A549 (cell line): ENCODE data around the gene NAGPA.

Experiments used
- CEBPB ChIP-seq, 2 experiments: fragments of >200 bp in 1 of 2; sonication (Bioruptor Twin) in 1 of 2; formaldehyde crosslinking in 1 of 2; IDR thresholded peaks; 2 replicates each; pipeline ENCODE4 v1.6.1; 2012 to 2016
- CHD2 ChIP-seq: fragments of 150-350 bp; IDR thresholded peaks from 2 replicates; pipeline ENCODE4 v1.6.1; 2014; ENCODE audit warnings: low read length; ENCODE audit not compliant: partially characterized antibody
- NFE2L2 ChIP-seq: fragments of 150-350 bp; conservative IDR thresholded peaks from 2 replicates; pipeline ENCODE4 v1.6.1; 2014; ENCODE audit warnings: low read length
- RNF2 ChIP-seq: fragments of 200-600 bp; sonication (generic); IDR thresholded peaks from 2 replicates; pipeline ENCODE4 v1.6.1; 2016; ENCODE audit warnings: low read depth, mild to moderate bottlenecking, antibody characterized with exemption, moderate library complexity, borderline replicate concordance
- SREBF2 ChIP-seq: fragments of 450-650 bp; IDR thresholded peaks from 2 replicates; pipeline ENCODE4 v1.6.1; 2014; ENCODE audit warnings: mild to moderate bottlenecking, moderate library complexity
- ZFP36 ChIP-seq: fragments of 450-650 bp; IDR thresholded peaks from 2 replicates; pipeline ENCODE4 v1.6.1; 2014; ENCODE audit warnings: borderline replicate concordance; ENCODE audit not compliant: partially characterized antibody
- ZNF302 ChIP-seq: fragments of 250-450 bp; sonication (Bioruptor Pico); IDR thresholded peaks from 2 replicates; pipeline ENCODE4 v1.9.0; 2021; ENCODE audit warnings: inconsistent platforms, mild to moderate bottlenecking, moderate library complexity
- TF ChIP-seq, protein P1 (sequence below): fragments of >200 bp; sonication (Bioruptor Twin); formaldehyde crosslinking; IDR thresholded peaks from 3 replicates; pipeline ENCODE4 v1.5.1; 2016
- TF ChIP-seq, protein P2 (sequence below): fragments of 200-600 bp; sonication (generic); IDR thresholded peaks from 2 replicates; pipeline ENCODE4 v1.6.1; 2016; ENCODE audit warnings: antibody characterized with exemption, mild to moderate bottlenecking, moderate library complexity
- TF ChIP-seq, protein P3 (sequence below): IDR thresholded peaks from 2 replicates; pipeline ENCODE4 v1.6.1; 2012

DNA sequence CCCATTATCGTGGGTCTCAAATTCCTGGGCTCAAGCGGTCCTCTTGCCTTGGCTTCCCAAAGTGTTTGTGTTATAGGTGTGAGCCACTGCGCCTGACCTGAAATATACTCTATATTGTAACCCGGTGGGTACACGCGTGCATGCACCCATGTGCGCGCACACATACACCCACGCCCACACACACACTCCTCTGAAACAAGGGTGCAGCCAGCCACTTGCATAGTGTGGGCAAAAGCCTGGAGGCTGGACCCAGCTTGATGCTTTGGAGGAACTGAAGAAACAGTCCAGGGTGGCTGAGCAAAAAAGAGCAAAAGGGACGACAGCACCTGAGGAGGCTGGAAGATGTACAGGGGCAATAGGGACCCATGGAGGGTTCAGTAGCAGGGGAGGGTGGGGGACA is 29.9 kb downstream of the NAGPA start:
- TF ChIP-seq, protein P1, sequence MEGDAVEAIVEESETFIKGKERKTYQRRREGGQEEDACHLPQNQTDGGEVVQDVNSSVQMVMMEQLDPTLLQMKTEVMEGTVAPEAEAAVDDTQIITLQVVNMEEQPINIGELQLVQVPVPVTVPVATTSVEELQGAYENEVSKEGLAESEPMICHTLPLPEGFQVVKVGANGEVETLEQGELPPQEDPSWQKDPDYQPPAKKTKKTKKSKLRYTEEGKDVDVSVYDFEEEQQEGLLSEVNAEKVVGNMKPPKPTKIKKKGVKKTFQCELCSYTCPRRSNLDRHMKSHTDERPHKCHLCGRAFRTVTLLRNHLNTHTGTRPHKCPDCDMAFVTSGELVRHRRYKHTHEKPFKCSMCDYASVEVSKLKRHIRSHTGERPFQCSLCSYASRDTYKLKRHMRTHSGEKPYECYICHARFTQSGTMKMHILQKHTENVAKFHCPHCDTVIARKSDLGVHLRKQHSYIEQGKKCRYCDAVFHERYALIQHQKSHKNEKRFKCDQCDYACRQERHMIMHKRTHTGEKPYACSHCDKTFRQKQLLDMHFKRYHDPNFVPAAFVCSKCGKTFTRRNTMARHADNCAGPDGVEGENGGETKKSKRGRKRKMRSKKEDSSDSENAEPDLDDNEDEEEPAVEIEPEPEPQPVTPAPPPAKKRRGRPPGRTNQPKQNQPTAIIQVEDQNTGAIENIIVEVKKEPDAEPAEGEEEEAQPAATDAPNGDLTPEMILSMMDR, result no peak
- no peak for TF ChIP-seq CEBPB (IDR thresholded peaks at IDR 0.05)
- no peak for TF ChIP-seq NFE2L2
- TF ChIP-seq ZFP36, result no peak
- no peak for TF ChIP-seq SREBF2
- TF ChIP-seq, protein P2, sequence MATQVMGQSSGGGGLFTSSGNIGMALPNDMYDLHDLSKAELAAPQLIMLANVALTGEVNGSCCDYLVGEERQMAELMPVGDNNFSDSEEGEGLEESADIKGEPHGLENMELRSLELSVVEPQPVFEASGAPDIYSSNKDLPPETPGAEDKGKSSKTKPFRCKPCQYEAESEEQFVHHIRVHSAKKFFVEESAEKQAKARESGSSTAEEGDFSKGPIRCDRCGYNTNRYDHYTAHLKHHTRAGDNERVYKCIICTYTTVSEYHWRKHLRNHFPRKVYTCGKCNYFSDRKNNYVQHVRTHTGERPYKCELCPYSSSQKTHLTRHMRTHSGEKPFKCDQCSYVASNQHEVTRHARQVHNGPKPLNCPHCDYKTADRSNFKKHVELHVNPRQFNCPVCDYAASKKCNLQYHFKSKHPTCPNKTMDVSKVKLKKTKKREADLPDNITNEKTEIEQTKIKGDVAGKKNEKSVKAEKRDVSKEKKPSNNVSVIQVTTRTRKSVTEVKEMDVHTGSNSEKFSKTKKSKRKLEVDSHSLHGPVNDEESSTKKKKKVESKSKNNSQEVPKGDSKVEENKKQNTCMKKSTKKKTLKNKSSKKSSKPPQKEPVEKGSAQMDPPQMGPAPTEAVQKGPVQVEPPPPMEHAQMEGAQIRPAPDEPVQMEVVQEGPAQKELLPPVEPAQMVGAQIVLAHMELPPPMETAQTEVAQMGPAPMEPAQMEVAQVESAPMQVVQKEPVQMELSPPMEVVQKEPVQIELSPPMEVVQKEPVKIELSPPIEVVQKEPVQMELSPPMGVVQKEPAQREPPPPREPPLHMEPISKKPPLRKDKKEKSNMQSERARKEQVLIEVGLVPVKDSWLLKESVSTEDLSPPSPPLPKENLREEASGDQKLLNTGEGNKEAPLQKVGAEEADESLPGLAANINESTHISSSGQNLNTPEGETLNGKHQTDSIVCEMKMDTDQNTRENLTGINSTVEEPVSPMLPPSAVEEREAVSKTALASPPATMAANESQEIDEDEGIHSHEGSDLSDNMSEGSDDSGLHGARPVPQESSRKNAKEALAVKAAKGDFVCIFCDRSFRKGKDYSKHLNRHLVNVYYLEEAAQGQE, result no peak
- TF ChIP-seq RNF2, result no peak
- no peak for TF ChIP-seq CHD2
- no peak for TF ChIP-seq ZNF302 (CRISPR knock-in tag)
- TF ChIP-seq, protein P3, sequence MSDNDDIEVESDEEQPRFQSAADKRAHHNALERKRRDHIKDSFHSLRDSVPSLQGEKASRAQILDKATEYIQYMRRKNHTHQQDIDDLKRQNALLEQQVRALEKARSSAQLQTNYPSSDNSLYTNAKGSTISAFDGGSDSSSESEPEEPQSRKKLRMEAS, result no peak
